CD4-positive, alpha-beta T cell (primary cell): Measurements from ENCODE around the gene ZBTB8B. TPM values are rescaled to one million over a fixed set of nuclear protein-coding genes. Genes with fewer than 3 reads are reported as not detected.

Experiments used
- ATAC-seq: fragments of 200-7000 bp; cut with Tn5 transposase; one replicate; pipeline ENCODE4 v1.10.0; 2022; ENCODE audit warnings: mild to moderate bottlenecking; ENCODE audit not compliant: poor library complexity
- CTCF ChIA-PET: fragments of 350-600 bp; sonication (Branson Sonifier 250); formaldehyde crosslinking; loops from one replicate; lab custom pipeline; 2021; ENCODE audit warnings: antibody characterized with exemption, inconsistent platforms; lab: Charles Lee
- POLR2A ChIA-PET: fragments of 350-600 bp; sonication (Branson Sonifier 250); formaldehyde crosslinking; loops from one replicate; lab custom pipeline; 2021; ENCODE audit warnings: antibody characterized with exemption, inconsistent platforms; lab: Charles Lee
- DNase-seq, 14 experiments: peaks; one replicate each; pipeline ENCODE4 v3.0.0-alpha.2; 2013 to 2020; ENCODE audit warnings: mixed read lengths in 2 of 14
- H3K27ac ChIP-seq, 2 donors: one replicate each; pipeline versions ENCODE4 v1.5.1 to v1.7.0; 2013; ENCODE audit warnings: low read length in 2 of 2, low read depth in 1 of 2, mild to moderate bottlenecking in 1 of 2
- H3K27me3 ChIP-seq, 2 experiments: 1 replicate in 1 of 2; 2 replicates in 1 of 2; pipeline versions ENCODE4 v1.6.1 to v1.7.0; 2013; ENCODE audit warnings: low read length in 2 of 2, control low read depth in 1 of 2, mild to moderate bottlenecking in 1 of 2, moderate library complexity in 1 of 2; ENCODE audit not compliant: insufficient read depth in 2 of 2, control insufficient read depth in 1 of 2
- H3K36me3 ChIP-seq: one replicate; pipeline ENCODE4 v1.6.1; 2013; ENCODE audit warnings: low read length, control low read depth; ENCODE audit not compliant: insufficient read depth
- H3K4me1 ChIP-seq: one replicate; pipeline ENCODE4 v1.6.1; 2013; ENCODE audit warnings: low read length, control low read depth; ENCODE audit not compliant: insufficient read depth
- H3K4me3 ChIP-seq: one replicate; pipeline ENCODE4 v1.5.1; 2013; ENCODE audit warnings: mild to moderate bottlenecking, low read length, moderate library complexity
- H3K9me3 ChIP-seq, 2 experiments: 1 replicate in 1 of 2; 2 replicates in 1 of 2; pipeline versions ENCODE4 v1.6.1 to v1.7.0; 2013; ENCODE audit warnings: low read length in 2 of 2, mild to moderate bottlenecking in 2 of 2, control low read depth in 1 of 2, moderate library complexity in 1 of 2; ENCODE audit not compliant: control insufficient read depth in 1 of 2, insufficient read depth in 1 of 2
- H3K27ac Mint-ChIP-seq: one replicate; pipeline ENCODE4 v1.8.0; 2020; ENCODE audit warnings: mixed read lengths
- H3K27me3 Mint-ChIP-seq: one replicate; pipeline ENCODE4 v1.8.0; 2021; ENCODE audit warnings: mixed read lengths
- H3K36me3 Mint-ChIP-seq: one replicate; pipeline ENCODE4 v1.8.0; 2021; ENCODE audit warnings: low read depth, mixed read lengths
- H3K4me1 Mint-ChIP-seq: one replicate; pipeline ENCODE4 v1.8.0; 2021; ENCODE audit warnings: low read depth, mixed read lengths
- H3K4me3 Mint-ChIP-seq: one replicate; pipeline ENCODE4 v1.8.0; 2020; ENCODE audit warnings: mild to moderate bottlenecking, mixed read lengths
- H3K9me3 Mint-ChIP-seq: one replicate; pipeline ENCODE4 v1.8.0; 2020; ENCODE audit warnings: mixed read lengths
- intact Hi-C, 2 experiments: fragments of 100-400 bp; cut with DNase I in 1 of 2; cut with micrococcal nuclease in 1 of 2; formaldehyde crosslinking; loops; one replicate each; pipeline versions ENCODE4 v1.15.1 to v1.9.0; 2023 to 2025; cut with DNase I, micrococcal nuclease
- total RNA-seq, 174 experiments: library from RNA in 2 of 174; stranded (reverse) in 2 of 174; gene quantifications; one replicate each; pipeline ENCODE4 v1.2.3 and lab custom pipeline; 2021 to 2026
- TF ChIP-seq, protein P1 (sequence below): fragments of 200-600 bp; IDR thresholded peaks from one replicate; pipeline ENCODE4 v1.8.0; 2022; ENCODE audit warnings: antibody characterized with exemption, mild to moderate bottlenecking

The ZBTB8B gene
- total RNA-seq, 2 experiments from 2014 or later: not detected

DNA sequence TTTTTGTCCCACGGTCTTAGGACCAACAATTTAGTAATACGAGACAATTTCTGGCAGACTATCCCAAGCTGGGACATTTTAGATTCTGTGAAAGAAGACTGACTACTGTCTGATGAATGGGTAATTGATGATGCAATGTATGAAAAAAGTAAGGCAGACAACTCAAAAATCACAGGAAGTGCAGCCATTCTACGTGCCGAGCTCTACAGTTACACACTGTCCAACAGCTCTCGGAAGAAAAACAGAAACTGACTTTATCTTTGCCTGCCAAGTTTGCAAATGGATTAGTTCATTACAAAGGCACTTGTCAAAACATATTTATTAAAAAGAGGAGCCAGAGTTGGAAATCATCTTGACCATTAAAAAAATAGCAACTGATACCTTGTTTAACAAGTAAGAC lies 31.3 kb downstream of the ZBTB8B start:
- TF ChIP-seq, protein P1, sequence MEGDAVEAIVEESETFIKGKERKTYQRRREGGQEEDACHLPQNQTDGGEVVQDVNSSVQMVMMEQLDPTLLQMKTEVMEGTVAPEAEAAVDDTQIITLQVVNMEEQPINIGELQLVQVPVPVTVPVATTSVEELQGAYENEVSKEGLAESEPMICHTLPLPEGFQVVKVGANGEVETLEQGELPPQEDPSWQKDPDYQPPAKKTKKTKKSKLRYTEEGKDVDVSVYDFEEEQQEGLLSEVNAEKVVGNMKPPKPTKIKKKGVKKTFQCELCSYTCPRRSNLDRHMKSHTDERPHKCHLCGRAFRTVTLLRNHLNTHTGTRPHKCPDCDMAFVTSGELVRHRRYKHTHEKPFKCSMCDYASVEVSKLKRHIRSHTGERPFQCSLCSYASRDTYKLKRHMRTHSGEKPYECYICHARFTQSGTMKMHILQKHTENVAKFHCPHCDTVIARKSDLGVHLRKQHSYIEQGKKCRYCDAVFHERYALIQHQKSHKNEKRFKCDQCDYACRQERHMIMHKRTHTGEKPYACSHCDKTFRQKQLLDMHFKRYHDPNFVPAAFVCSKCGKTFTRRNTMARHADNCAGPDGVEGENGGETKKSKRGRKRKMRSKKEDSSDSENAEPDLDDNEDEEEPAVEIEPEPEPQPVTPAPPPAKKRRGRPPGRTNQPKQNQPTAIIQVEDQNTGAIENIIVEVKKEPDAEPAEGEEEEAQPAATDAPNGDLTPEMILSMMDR: no peak
- POLR2A ChIA-PET: no interaction called here

DNA sequence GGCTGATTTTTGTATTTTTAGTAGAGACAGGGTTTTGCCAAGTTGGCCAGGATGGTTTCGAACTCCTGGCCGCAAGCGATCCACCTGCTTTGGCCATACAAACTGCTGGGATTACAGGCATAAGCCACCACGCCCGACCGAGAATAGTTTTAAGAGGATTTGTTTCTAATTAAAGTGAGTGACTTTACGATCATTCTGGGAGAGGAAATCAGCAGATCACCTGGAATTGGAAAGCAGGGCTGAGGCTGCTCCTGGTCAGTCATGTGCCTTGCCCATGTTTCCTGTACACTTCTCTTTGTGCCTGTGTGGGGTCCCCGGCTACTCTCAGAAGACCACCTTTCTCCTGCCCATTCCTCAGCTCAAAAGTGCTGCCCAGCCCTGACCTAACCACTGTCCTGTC lies 33.9 kb downstream of the ZBTB8B start:
- Mint-ChIP-seq H3K27ac (no peak overlapping the region), H3K27me3 (peaks cover 46% of the 10 kb centered on the region), H3K36me3 (no peaks in the 10 kb centered on the region), H3K4me1 (no peaks in the 10 kb centered on the region), H3K9me3 (no peaks in the 10 kb centered on the region), H3K4me3 (peak overlapping the region; percentile 38)
- intact Hi-C loops: no loop called here
- ChIA-PET POLR2A (no interaction called here), CTCF (no interaction called here)
- ATAC-seq (no peak), DNase-seq (no peak)
- Histone ChIP-seq H3K9me3 (no peaks in the 10 kb centered on the region), H3K4me3 (no peak overlapping the region), H3K27me3 (peaks cover 15 to 29% of the 10 kb centered on the region in 2 experiments), H3K4me1 (peaks cover 8% of the 10 kb centered on the region), H3K27ac (no peak overlapping the region), H3K36me3 (no peaks in the 10 kb centered on the region)
- TF ChIP-seq, protein P1: no peak

More for the DNA sequence above, 31.3 kb downstream of the ZBTB8B start:
- no peak for ATAC-seq
- H3K36me3 ChIP-seq: no peaks in the 10 kb centered on the region
- H3K9me3 ChIP-seq: no peaks in the 10 kb centered on the region
- H3K27me3 ChIP-seq: peaks cover 7 to 24% of the 10 kb centered on the region in 2 experiments
- no peaks in the 10 kb centered on the region for H3K9me3 Mint-ChIP-seq
- H3K27ac ChIP-seq: no peak overlapping the region
- no peaks in the 10 kb centered on the region for H3K36me3 Mint-ChIP-seq
- no peaks in the 10 kb centered on the region for H3K4me1 Mint-ChIP-seq
- no peak for DNase-seq
- intact Hi-C loops: no loop called here
- CTCF ChIA-PET: interaction anchor here (1.1 kb wide), 1 partner anchor 24 kb away, joined by 3 read pairs; no protein-coding TSS in a partner anchor
- H3K4me3 ChIP-seq: no peak overlapping the region
- H3K27me3 Mint-ChIP-seq: peaks cover 29% of the 10 kb centered on the region
- no peak overlapping the region for H3K27ac Mint-ChIP-seq
- H3K4me1 ChIP-seq: peaks cover 6% of the 10 kb centered on the region
- no peak overlapping the region for H3K4me3 Mint-ChIP-seq

DNA sequence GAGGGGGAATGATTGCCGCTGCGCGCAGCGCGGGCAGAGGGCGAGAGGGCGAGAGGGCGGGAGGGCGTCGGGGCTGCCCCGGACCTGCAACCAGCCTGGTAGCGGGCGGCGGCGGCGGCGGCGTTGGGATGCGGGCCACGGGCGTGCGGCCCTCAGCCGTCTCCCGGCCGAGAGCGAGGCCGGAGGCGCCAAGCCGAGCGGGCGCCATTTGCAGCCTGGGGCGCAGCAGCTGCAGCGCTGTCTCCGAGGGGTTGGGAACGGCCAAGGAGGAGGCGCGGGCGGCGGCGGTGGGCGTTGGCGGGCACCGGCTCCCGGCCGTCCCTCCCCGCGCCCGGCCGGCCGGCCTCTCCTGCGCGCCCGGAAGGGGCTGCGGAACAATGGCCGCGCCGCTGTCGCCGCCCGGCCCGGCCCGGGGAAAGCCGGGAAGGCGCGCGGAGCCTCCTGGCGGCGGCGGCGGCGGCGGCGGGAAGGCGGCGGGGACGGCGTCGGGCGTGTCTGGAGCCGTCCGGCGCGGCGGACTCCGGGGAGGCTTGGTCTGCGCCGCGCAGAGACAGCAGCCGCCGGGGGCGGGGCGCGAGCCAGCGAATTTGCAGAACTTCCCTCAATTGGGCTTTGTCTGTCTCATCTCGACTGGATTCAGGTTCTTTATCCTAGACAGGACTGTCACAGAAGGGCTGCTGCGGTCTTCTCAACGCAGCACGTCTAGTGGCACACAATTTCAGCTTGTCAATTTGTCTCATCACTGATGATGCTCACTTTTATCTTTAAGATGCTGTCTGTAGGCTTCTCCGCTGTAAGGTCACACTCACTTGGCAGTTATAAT lies 35.7 kb downstream of the ZBTB8B start:
- Histone ChIP-seq H3K27me3 (peaks cover 15 to 29% of the 10 kb centered on the region in 2 experiments), H3K36me3 (no peaks in the 10 kb centered on the region), H3K9me3 (no peaks in the 10 kb centered on the region), H3K27ac (no peak overlapping the region), H3K4me3 (peak overlapping the region; percentile 33), H3K4me1 (peaks cover 8% of the 10 kb centered on the region)
- Mint-ChIP-seq H3K27ac (no peak overlapping the region), H3K4me3 (peak overlapping the region; percentile 77), H3K4me1 (no peaks in the 10 kb centered on the region), H3K9me3 (no peaks in the 10 kb centered on the region), H3K36me3 (no peaks in the 10 kb centered on the region), H3K27me3 (peaks cover 57% of the 10 kb centered on the region)
- intact Hi-C loops: no loop called here
- TF ChIP-seq, protein P1: no peak
- ChIA-PET POLR2A (no interaction called here), CTCF (interaction anchor here (1.5 kb wide), 1 partner anchor 20 kb away, joined by 4 read pairs; no protein-coding TSS in a partner anchor)
- ATAC-seq (peak; percentile 32), DNase-seq (peak in 4 of 14 experiments; percentile 5 to 50 (median 27))
